ENCODE results near the gene DOP1A. TPM values are rescaled to one million over a fixed set of nuclear protein-coding genes. Genes with fewer than 3 reads are reported as not detected.
A peak's percentile ranks its signal among the peaks of the same experiment; 100 is the strongest.

The DOP1A gene
- polyA plus RNA-seq, 4 donors, result 25.0 to 41.0 (median 33.7) TPM

- peak; percentile 72 to 80 (median 76) for DNase-seq (ENCODE audit: low read depth in 4 of 4, low spot score in 3 of 4)
Observed at GRCh38 chr6:83192871-83193746, 125.6 kb downstream of the DOP1A start, which contains the start of the genes PGM3 and RWDD2A. Gene PGM3, minus strand, starts transcription at chr6:83193265. Its CDS starts 2,253 bp downstream, at chr6:83191012. Gene RWDD2A, plus strand, starts transcription at chr6:83193357. Its CDS starts 1,095 bp downstream, at chr6:83194452.

GRCh38 chr6:83193747-83194566 is 126.5 kb downstream of the DOP1A start:
- no peak for DNase-seq (ENCODE audit: low read depth in 4 of 4, low spot score in 3 of 4)

GRCh38 chr6:83198486-83199172 is 131.2 kb downstream of the DOP1A start:
- no peak for DNase-seq (ENCODE audit: low read depth in 4 of 4, low spot score in 3 of 4)

- DNase-seq (ENCODE audit: low read depth in 4 of 4, low spot score in 3 of 4), result no peak
Observed at GRCh38 chr6:83199173-83199862, 131.8 kb downstream of the DOP1A start.

- no peak for DNase-seq (ENCODE audit: low read depth in 4 of 4, low spot score in 3 of 4)
Observed at GRCh38 chr6:83199863-83200225, 132.4 kb downstream of the DOP1A start.

- no peak for DNase-seq (ENCODE audit: low read depth in 4 of 4, low spot score in 3 of 4)
Observed at GRCh38 chr6:83202031-83202430, 134.6 kb downstream of the DOP1A start.

- peak in 1 of 4 donors; percentile 35 for DNase-seq (ENCODE audit: low read depth in 4 of 4, low spot score in 3 of 4)
Observed at GRCh38 chr6:83215131-83216047, 147.9 kb downstream of the DOP1A start.

- DNase-seq (ENCODE audit: low read depth in 4 of 4, low spot score in 3 of 4), result no peak
Observed at GRCh38 chr6:83216806-83217205, 149.3 kb downstream of the DOP1A start.

Other genes starting within 250 kb of the DOP1A start
- gene UBE3D, start 1.8 kb upstream of the DOP1A start, polyA plus RNA-seq (ENCODE audit: insufficient read length in 4 of 4), result 10 to 100 TPM in 1 of 4 donors, 1 to 10 TPM in 3; 4.5 to 10.2 (median 8.4) TPM
- gene PGM3, start 125.6 kb downstream of the DOP1A start, polyA plus RNA-seq (ENCODE audit: insufficient read length in 4 of 4), result 10 to 100 TPM; 41.6 to 60.6 (median 49.9) TPM
- 1 to 10 TPM; 6.9 to 7.6 (median 7.3) TPM for gene RWDD2A, start 125.7 kb downstream of the DOP1A start, polyA plus RNA-seq (ENCODE audit: insufficient read length in 4 of 4)